HL-60 (cell line): Measurements from ENCODE around the gene HTR4.

Experiments
- DNase-seq, 2 experiments: peaks; one replicate each; pipeline ENCODE4 v3.0.0-alpha.2; 2010 to 2020; ENCODE audit warnings: low read depth in 1 of 2, low spot score in 1 of 2
- H3K27ac ChIP-seq: fragments of 250-450 bp; sonication (Bioruptor Pico); replicated peaks from 2 replicates; pipeline ENCODE4 v1.5.1; 2020; ENCODE audit warnings: mild to moderate bottlenecking, moderate library complexity
- H3K27me3 ChIP-seq: fragments of 250-450 bp; sonication (Bioruptor Pico); 2 replicates; pipeline ENCODE4 v1.5.1; 2021; ENCODE audit warnings: mild to moderate bottlenecking, moderate library complexity; ENCODE audit not compliant: insufficient read depth, poor library complexity, severe bottlenecking
- H3K4me3 ChIP-seq: replicated peaks from 2 replicates; pipeline ENCODE4 v1.5.1; 2011; ENCODE audit warnings: mild to moderate bottlenecking, control low read depth, low read length; ENCODE audit not compliant: insufficient read depth
- GABPA ChIP-seq: IDR thresholded peaks from 2 replicates; pipeline ENCODE4 v1.6.1; 2012; ENCODE audit warnings: low read depth
- POLR2AphosphoS5 ChIP-seq: IDR thresholded peaks from 2 replicates; pipeline ENCODE4 v1.6.1; 2012; ENCODE audit warnings: low read depth
- SPI1 ChIP-seq: IDR thresholded peaks from 2 replicates; pipeline ENCODE4 v1.6.1; 2012; ENCODE audit warnings: low read depth, mild to moderate bottlenecking, borderline replicate concordance
- TF ChIP-seq, protein P1 (sequence below): IDR thresholded peaks from one replicate; pipeline ENCODE4 v1.5.1; 2011; ENCODE audit warnings: low read length, control low read depth, inconsistent platforms; ENCODE audit not compliant: insufficient read depth
- TF ChIP-seq, protein P2 (sequence below): IDR thresholded peaks from 2 replicates; pipeline ENCODE4 v1.6.1; 2012; ENCODE audit warnings: low read depth; ENCODE audit not compliant: insufficient replicate concordance

The HTR4 gene

DNA sequence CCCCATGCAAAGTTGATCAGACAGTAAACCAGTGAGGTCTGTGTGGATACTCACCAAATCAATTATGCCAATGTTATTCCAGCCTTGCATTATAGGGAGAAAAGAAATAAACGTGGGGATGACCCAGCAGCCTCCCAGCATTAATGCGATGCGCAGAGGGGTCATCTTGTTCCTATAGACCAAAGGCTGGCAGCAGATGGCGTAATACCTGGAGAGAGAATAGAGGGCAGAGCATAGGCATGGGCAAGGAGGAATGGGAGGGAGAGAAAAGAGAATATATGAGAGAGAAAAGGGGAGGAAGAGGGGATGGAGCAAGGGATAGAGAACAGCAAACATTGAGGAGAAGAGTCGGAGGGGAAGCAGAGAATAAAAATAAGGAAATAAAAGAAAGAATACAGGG lies 131.2 kb downstream of the HTR4 start:
- TF ChIP-seq GABPA = no peak
- no peak for TF ChIP-seq POLR2AphosphoS5
- TF ChIP-seq, protein P1, sequence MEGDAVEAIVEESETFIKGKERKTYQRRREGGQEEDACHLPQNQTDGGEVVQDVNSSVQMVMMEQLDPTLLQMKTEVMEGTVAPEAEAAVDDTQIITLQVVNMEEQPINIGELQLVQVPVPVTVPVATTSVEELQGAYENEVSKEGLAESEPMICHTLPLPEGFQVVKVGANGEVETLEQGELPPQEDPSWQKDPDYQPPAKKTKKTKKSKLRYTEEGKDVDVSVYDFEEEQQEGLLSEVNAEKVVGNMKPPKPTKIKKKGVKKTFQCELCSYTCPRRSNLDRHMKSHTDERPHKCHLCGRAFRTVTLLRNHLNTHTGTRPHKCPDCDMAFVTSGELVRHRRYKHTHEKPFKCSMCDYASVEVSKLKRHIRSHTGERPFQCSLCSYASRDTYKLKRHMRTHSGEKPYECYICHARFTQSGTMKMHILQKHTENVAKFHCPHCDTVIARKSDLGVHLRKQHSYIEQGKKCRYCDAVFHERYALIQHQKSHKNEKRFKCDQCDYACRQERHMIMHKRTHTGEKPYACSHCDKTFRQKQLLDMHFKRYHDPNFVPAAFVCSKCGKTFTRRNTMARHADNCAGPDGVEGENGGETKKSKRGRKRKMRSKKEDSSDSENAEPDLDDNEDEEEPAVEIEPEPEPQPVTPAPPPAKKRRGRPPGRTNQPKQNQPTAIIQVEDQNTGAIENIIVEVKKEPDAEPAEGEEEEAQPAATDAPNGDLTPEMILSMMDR = no peak
- TF ChIP-seq, protein P2, sequence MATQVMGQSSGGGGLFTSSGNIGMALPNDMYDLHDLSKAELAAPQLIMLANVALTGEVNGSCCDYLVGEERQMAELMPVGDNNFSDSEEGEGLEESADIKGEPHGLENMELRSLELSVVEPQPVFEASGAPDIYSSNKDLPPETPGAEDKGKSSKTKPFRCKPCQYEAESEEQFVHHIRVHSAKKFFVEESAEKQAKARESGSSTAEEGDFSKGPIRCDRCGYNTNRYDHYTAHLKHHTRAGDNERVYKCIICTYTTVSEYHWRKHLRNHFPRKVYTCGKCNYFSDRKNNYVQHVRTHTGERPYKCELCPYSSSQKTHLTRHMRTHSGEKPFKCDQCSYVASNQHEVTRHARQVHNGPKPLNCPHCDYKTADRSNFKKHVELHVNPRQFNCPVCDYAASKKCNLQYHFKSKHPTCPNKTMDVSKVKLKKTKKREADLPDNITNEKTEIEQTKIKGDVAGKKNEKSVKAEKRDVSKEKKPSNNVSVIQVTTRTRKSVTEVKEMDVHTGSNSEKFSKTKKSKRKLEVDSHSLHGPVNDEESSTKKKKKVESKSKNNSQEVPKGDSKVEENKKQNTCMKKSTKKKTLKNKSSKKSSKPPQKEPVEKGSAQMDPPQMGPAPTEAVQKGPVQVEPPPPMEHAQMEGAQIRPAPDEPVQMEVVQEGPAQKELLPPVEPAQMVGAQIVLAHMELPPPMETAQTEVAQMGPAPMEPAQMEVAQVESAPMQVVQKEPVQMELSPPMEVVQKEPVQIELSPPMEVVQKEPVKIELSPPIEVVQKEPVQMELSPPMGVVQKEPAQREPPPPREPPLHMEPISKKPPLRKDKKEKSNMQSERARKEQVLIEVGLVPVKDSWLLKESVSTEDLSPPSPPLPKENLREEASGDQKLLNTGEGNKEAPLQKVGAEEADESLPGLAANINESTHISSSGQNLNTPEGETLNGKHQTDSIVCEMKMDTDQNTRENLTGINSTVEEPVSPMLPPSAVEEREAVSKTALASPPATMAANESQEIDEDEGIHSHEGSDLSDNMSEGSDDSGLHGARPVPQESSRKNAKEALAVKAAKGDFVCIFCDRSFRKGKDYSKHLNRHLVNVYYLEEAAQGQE = no peak
- TF ChIP-seq SPI1 = no peak
- DNase-seq = no peak
- Histone ChIP-seq H3K27ac (no peak overlapping the region), H3K4me3 (no peak overlapping the region), H3K27me3 (no peaks in the 10 kb centered on the region)

DNA sequence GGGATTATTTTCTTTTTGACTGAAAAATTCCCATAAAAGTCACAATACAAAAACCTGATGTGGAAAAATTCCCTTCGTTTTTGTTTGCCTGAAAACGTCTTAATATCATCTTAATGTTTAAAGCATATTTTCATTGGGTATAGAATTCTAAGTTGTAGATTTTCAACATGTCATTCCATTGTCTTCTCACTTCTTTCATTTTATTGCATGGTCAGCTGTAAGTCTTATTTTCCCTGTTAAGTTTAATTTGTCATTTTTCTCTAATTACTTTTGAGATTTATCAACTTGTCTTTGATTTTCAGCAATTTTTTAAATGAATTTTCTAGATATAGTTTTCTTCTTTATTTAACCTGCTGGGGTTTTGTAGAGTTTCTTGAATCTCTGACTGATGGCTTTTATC lies 138.9 kb downstream of the HTR4 start:
- no peak overlapping the region for H3K27ac ChIP-seq
- no peak for TF ChIP-seq POLR2AphosphoS5
- H3K27me3 ChIP-seq = no peaks in the 10 kb centered on the region
- DNase-seq = no peak
- H3K4me3 ChIP-seq = no peak overlapping the region

DNA sequence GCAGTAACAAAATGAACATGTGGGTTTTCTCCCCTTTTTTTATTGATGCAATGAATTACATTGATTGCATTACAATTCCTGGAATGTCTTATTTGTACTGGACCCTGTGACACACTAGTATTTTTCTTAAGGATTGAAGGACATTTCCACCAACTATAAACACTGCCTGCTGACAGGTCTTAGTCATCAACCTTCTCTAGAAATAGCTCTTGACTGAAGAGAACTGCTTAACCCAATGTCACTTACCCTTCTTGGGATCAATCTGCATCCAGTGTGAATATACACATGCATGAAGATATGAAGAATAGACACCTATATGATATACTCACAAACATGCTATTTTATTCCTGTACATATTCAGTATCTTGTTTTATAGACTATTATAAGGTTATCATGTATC lies 140.0 kb downstream of the HTR4 start:
- Histone ChIP-seq H3K27me3 (no peaks in the 10 kb centered on the region), H3K27ac (no peak overlapping the region), H3K4me3 (no peak overlapping the region)
- DNase-seq = no peak
- TF ChIP-seq GABPA (no peak), POLR2AphosphoS5 (no peak), SPI1 (no peak)
- TF ChIP-seq, protein P2 = no peak
- TF ChIP-seq, protein P1 = no peak

DNA sequence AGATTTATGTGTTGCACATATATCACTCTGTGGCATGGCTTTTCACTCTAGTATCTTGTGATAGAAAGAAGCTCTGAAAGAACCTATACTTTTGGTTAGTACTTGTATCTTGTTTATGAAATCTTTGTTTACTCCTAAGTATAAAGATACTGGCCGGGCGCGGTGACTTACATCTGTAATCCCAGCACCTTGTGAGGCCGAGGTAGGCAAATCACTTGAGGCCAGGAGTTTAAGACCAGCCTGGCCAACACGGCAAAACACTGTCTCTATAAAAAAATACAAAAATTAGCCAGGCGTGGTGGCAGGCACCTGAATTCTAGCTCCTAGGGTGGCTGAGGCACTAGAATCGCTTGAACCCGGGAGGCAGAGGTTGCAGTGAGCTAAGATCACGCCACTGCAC lies 141.8 kb downstream of the HTR4 start:
- no peak overlapping the region for H3K27ac ChIP-seq
- H3K27me3 ChIP-seq = no peaks in the 10 kb centered on the region
- no peak for DNase-seq
- H3K4me3 ChIP-seq = no peak overlapping the region
- TF ChIP-seq SPI1 (no peak), GABPA (no peak), POLR2AphosphoS5 (no peak)
- TF ChIP-seq, protein P2 = no peak
- TF ChIP-seq, protein P1 = no peak
